Astrocyte of the hippocampus (primary cell): ENCODE results near the gene RGS3.
A peak's percentile ranks its signal among the peaks of the same experiment; 100 is the strongest.

Experiments
- DNase-seq: peaks from one replicate; pipeline ENCODE4 v3.0.0; 2011; ENCODE audit warnings: low read depth, low spot score

The RGS3 gene

GRCh38 chr9:113465599-113466140 is 2.1 kb downstream of the RGS3 start:
- no peak for DNase-seq

DNA sequence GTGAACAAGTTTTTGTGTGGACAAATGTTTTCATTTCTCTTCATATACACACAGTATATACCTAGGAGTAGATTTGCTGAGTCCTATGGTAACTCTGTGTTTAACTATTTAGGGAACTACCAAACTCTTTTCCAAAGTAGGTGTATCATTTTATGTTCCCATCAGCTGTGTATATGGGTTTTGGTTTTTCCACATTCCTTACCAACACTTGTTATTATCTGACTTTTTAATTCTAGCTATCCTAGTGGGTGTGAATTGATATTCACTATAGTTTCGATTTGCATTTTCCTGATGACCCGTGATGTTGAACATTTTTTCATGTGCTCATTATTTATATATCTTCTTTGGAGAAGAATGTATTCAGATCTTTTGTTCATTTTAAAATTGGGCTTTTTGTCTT is 3.7 kb downstream of the RGS3 start:
- DNase-seq = no peak

DNA sequence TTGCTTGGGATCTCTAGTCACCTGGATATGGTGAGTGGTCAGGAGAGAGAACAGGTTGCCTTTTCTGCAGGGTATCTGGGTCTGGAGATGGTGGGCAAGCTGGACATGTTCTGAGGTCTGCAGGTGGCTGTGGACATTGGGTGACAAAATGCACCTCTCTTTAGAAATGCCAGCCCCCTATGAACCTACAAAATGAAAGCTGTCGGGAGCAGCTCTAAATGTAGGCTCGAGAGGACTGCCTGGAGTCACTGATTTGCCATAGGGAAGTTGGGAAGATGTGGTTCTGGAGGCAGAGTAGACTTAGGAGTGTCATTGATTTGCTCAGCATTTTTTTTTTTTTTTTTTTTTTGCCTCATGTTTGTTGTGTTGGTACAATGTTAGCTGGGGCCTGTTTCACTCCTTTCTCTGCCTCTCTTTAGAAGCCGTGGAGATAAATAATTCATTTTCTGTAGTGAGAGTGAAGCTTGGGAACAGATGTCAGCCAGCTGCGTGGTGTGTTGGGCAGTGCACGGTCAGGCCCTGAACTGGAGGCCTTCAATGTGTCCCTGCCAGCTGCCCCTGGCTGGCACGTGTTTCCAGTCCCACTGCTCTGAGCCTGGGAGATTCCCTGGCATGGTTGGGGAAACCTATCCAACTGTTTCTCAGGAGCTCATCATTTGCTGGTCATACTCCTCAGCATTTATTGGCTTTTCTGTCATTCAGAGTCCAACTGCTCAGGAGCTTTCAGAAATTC is 5.4 kb downstream of the RGS3 start:
- no peak for DNase-seq

DNA sequence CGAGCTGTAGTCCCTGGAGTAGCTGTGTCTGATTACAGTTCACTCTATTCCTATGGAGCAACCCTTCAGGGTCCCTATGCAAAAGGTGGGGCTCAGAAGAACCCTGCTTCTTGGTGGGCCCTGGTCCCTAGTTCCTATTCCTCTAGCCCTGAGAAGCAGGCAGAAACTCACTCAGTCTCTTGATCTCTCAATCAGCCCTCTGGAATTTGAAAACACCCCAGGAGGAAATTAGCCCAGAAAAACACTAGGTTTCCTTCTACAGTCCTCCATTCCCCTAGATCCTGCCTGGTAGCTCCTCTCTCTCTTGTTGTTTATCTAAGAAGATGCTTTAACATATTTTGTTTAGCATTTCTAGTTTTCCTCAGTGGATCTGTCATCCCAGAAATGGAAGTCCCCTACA is 7.6 kb downstream of the RGS3 start:
- no peak for DNase-seq

GRCh38 chr9:113471566-113471965 is 8.0 kb downstream of the RGS3 start:
- no peak for DNase-seq

DNA sequence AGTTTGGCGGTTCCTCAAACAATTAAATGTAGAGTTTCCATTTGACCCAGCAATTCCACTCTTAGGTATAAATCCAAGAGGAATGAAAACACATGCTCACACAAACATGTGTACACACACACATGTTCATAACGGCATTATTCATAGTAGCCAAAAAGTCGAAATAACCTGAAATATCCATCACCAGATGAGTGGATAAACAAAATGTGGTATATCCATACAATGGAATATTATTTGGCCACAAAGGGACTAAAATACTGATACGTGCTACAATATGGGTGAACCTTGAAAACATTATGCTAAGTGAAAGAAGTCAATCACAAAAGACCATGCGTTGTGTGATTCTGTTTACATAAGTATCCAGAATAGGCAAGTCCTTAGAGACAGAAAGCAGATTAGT is 8.7 kb downstream of the RGS3 start:
- no peak for DNase-seq

DNA sequence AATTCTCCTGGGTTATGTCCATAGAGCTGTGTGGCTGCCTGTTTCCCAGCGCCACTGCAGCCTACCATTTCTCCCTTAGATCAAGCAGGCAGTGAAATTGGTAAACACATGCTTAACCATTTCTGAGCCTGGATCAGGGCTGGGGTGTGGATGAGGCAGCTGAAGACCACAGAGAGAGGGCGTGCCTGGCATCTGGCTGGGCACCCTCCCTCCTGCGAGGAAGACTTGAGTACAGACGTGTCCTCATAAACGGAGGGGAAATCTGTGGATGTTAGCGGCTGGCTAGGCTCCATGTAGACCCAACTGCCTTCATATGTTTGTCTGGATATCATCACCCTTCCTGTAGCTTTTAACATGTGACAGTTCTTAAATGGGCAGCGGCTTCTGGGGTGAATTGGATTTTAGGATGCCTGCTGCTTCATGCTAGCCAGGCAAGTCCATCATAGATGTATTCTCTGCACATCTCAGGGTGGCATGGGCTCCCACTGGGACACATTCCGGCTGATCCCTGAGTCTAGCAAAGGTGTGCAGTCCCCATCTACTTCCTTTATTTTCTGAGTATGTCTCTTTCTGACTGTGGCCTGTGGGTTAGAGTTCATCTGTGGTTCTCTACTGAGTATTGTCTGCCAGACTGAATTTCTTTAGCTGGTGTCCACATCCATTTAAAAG is 11.0 kb downstream of the RGS3 start:
- DNase-seq = no peak

DNA sequence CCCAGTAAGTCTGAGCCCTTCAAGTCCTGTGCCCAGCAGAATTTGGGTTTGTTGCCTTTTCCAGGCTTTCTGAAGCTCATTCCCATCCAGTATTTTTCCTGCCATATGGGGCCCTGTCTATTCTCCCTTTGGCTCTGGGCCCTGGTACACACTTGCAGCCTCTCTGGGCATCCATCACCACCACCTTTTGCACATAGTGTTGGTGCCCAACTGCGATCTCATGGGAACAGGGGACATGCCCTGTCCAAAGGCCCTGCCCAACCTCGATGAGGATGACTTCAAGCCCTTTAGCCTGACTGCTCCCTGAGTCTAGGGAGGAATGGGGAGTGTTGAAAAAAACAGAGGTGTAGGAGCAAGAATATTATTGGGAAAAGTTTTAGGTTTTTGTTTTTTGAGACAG is 11.5 kb downstream of the RGS3 start:
- no peak for DNase-seq

DNA sequence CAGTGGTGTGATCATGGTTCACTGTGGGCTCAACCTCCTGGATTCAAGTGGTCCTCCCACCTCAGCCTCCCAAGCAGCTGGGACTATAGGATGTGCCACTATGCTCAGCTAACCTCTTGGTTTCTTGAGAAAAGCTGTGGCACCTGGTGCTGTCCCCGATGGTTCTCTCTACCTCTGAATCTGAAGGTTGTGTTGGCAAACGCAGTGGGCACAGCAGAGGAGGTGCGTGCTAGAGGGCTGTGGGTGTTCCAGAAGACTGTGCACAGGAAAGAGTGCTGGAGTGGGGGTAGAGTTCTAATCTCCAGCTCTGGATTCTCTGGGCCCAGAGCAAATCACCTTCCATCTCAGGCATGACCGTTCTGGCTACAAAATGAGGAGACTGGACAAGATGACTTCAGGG is 12.5 kb downstream of the RGS3 start:
- DNase-seq = no peak

GRCh38 chr9:113476511-113476916 is 13.0 kb downstream of the RGS3 start:
- DNase-seq = no peak

DNA sequence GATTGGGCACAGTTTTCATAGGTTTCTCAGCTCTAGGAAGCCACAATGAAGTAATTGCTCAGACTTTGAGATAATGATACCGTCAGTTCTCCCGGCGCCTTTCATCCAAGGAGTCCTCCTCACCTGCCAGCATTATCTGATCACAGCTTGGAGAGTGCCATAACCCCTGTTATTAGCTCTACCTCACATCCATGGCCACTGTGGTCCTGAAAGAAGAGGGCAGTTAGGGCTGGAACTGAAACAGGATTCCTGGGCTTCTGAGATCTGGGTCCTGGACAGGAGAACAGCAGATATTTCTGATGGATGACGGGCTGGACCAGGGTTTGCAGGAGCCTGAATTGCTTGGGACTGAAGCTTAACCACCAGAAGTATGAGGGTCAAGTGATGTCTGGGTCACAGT is 13.5 kb downstream of the RGS3 start:
- no peak for DNase-seq

DNA sequence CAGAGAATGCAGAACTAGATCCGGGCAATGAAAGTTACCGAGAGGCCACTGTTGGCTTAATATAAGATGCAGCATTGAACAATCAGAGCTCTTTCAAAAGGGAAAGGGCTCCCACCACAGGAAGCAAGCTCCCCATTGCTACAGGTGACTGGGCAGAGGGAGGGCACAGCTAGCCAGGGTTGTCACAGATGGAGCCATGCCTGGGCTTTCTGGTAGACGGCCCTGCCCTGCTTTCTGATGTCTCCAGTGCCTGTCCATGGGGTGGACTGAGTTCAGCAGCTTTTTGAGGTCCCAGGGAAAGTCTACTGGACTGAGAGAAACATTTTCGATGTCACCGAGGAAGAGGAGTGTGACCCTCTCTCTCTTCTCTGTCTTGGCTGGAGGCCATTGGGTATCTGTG is 14.1 kb downstream of the RGS3 start:
- no peak for DNase-seq

- peak; percentile 26 for DNase-seq
Observed at GRCh38 chr9:113479174-113479621, 15.7 kb downstream of the RGS3 start.

DNA sequence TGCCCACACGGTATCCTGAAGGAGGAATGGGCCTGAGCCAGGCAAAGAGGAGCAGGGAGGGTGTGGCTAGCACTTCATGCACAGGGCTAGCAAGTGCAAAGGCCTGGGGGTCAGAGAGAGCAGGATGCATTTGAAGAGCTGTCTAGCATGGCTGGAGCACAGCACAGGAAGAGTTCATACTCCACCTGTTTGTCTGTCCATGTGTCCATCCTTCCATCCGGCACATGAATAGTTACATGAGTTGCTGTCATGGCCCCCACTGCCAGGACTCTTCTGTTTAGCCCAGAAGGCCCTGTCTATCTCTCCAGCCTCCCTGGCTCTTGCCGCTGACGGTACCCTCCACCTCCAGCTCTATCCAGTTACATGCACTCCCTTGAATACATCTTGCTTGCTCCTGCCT is 17.1 kb downstream of the RGS3 start:
- no peak for DNase-seq

- no peak for DNase-seq
Observed at GRCh38 chr9:113481176-113481787, 17.8 kb downstream of the RGS3 start.

GRCh38 chr9:113482341-113482740 is 18.8 kb downstream of the RGS3 start:
- no peak for DNase-seq

GRCh38 chr9:113482991-113483675 is 19.6 kb downstream of the RGS3 start:
- no peak for DNase-seq

DNA sequence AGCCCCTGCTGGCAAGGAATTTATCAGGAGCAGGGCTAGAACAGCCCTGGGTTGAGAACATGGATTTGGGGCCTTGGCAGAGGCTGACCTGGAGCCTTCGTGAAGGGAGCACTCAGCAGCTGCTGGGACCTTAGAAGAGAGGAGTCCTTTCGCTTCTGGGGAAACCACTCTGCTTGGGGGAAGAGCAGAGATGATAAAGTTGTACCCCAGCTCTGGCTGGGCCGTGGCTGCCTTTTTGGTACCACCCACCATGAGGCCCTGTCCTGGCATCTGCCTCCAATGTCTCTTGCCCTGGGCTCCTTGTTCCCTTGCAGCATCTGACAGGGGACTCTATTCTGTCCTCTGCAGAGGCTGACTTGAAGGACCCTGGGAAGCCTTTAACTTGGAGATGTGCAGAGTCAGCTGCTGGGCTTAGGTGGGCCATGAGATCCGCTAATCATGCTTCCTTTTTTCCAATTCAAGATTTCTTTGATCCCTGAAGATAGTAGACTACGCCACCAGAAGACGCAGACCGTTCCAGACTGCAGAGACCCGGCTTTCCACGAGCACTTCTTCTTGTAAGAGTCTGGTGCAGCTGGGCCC is 20.2 kb downstream of the RGS3 start:
- no peak for DNase-seq

DNA sequence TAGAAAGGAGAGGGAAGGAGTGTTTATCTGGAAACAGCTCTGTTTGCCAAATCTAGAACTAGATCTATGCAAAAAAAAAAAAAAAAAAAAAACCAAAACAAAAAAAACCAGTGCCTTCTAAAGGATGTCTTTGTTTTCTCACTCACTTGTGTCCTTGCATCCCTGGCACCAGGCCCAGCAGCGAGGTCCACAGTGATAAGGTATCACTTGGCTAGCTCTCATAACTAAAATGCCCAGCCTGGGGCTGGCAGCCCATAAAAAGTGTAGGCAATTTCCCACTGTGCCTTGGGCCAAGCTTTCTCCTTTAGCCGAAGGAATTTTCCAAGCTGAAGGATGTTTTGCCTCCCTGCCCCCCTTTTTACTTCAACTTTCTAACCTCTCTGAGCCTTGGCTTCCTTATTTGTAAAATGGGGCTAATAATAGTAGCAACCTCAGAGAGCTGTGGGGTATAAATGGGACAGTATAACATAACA is 20.8 kb downstream of the RGS3 start:
- DNase-seq = peak; percentile 28

DNA sequence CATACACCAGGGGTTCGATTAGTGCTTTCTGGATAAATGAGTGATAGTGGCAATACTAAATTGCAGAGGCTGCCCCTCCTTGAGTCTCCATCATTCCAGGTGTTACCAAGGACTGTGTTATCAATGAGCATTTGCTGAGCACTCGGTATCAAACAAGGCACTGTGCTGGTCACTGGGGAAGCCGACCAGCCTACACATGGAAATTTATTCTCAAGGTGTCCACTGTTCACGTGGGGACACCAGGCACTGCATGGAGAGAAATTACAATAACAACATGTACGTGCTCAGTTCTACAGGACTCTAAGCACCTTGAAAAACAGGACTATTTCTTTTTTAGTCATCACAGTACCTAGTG is 22.2 kb downstream of the RGS3 start:
- DNase-seq = no peak

- no peak for DNase-seq
Observed at GRCh38 chr9:113486327-113486726, 22.8 kb downstream of the RGS3 start.

DNA sequence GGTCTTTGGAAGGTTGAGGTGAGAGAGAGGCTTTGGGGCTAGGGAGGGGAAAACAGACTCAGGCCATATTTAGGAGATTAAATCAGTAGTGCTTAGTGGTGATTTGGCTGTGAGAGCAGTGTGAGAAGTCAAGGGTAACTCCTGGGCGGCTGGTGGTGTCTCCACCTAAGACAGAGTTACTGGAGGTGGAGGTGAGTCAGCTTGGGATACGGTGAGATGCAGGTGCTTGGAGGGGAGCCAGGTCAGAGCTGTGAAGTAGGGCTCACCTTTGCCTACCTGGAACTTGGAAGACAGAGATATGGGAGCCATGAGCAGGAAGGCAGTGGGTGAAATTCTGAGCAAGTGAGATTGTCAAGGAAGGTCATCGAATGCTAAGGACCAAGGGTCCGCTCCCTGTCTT is 24.5 kb downstream of the RGS3 start:
- no peak for DNase-seq
